Astrocyte (in vitro differentiated cells and primary cell): ENCODE data around the gene PRAMEF9. TPM values are rescaled to one million over a fixed set of nuclear protein-coding genes. Genes with fewer than 3 reads are reported as not detected.
"Not testable (repeated sequence)": the region's sequence is repeated elsewhere in the genome, so short reads cannot be mapped to it uniquely, and the experiment has no call there.

ENCODE experiments used
- DNase-seq: peaks from one replicate; pipeline ENCODE4 v3.0.0-alpha.2; 2010; ENCODE audit warnings: low read depth
- FAIRE-seq: peaks from 2 replicates; lab custom pipeline; 2011; peaks lifted over from hg19 to GRCh38; lab: Jason Lieb, UNC
- H2AFZ ChIP-seq: 2 replicates; pipeline ENCODE4 v1.6.0; 2012; ENCODE audit warnings: low read depth, low read length, inconsistent platforms
- H3K27ac ChIP-seq: 2 replicates; pipeline ENCODE4 v1.5.1; 2011; ENCODE audit warnings: low read depth, low read length, inconsistent platforms
- H3K27me3 ChIP-seq: 2 replicates; pipeline ENCODE4 v1.6.0; 2011; ENCODE audit warnings: low read length, inconsistent platforms; ENCODE audit not compliant: insufficient read depth
- H3K36me3 ChIP-seq: 2 replicates; pipeline ENCODE4 v1.5.1; 2011; ENCODE audit warnings: low read length, inconsistent platforms; ENCODE audit not compliant: insufficient read depth
- H3K4me1 ChIP-seq: 2 replicates; pipeline ENCODE4 v1.5.1; 2011; ENCODE audit warnings: low read length, inconsistent platforms; ENCODE audit not compliant: insufficient read depth
- H3K4me2 ChIP-seq: 2 replicates; pipeline ENCODE4 v1.6.0; 2012; ENCODE audit warnings: low read length, inconsistent platforms
- H3K4me3 ChIP-seq: 2 replicates; pipeline ENCODE4 v1.5.1; 2011; ENCODE audit warnings: low read depth, mild to moderate bottlenecking, low read length, inconsistent platforms; ENCODE audit not compliant: insufficient read depth
- H3K79me2 ChIP-seq: 2 replicates; pipeline ENCODE4 v1.6.0; 2012; ENCODE audit warnings: mild to moderate bottlenecking, low read length, inconsistent platforms; ENCODE audit not compliant: insufficient read depth
- H3K9ac ChIP-seq: 2 replicates; pipeline ENCODE4 v1.6.0; 2012; ENCODE audit warnings: mild to moderate bottlenecking, low read length, inconsistent platforms
- H3K9me3 ChIP-seq: 2 replicates; pipeline ENCODE4 v1.5.1; 2012; ENCODE audit warnings: low read depth, mild to moderate bottlenecking, low read length, inconsistent platforms; ENCODE audit not compliant: insufficient read depth
- H4K20me1 ChIP-seq: 2 replicates; pipeline ENCODE4 v1.6.0; 2012; ENCODE audit warnings: low read length, inconsistent platforms; ENCODE audit not compliant: insufficient read depth
- H3K27ac Mint-ChIP-seq: one replicate; pipeline ENCODE4 v1.8.0; 2021; ENCODE audit warnings: mild to moderate bottlenecking, mixed read lengths; ENCODE audit not compliant: unreplicated experiment
- H3K27me3 Mint-ChIP-seq: one replicate; pipeline ENCODE4 v1.8.0; 2021; ENCODE audit warnings: low read depth, mixed read lengths; ENCODE audit not compliant: unreplicated experiment
- H3K36me3 Mint-ChIP-seq: one replicate; pipeline ENCODE4 v1.8.0; 2021; ENCODE audit warnings: low read depth, mixed read lengths; ENCODE audit not compliant: unreplicated experiment
- H3K4me1 Mint-ChIP-seq: one replicate; pipeline ENCODE4 v1.8.0; 2021; ENCODE audit warnings: low read depth, mixed read lengths; ENCODE audit not compliant: unreplicated experiment
- H3K4me3 Mint-ChIP-seq: one replicate; pipeline ENCODE4 v1.8.0; 2021; ENCODE audit warnings: mild to moderate bottlenecking, moderate library complexity, mixed read lengths; ENCODE audit not compliant: unreplicated experiment
- H3K9me3 Mint-ChIP-seq: one replicate; pipeline ENCODE4 v1.8.0; 2021; ENCODE audit warnings: mild to moderate bottlenecking, mixed read lengths; ENCODE audit not compliant: unreplicated experiment
- EZH2 ChIP-seq: IDR thresholded peaks from 2 replicates; pipeline ENCODE4 v1.6.1; 2012; ENCODE audit warnings: mild to moderate bottlenecking, low read length, inconsistent platforms; ENCODE audit not compliant: insufficient read depth
- total RNA-seq: library from RNA; stranded (reverse); gene quantifications from 2 replicates; pipeline ENCODE4 v1.2.1, GENCODE V29; 2021
- TF ChIP-seq, protein P1 (sequence below): IDR thresholded peaks from 2 replicates; pipeline ENCODE4 v1.5.1; 2011; ENCODE audit warnings: low read depth, mild to moderate bottlenecking, inconsistent platforms, low read length, moderate library complexity; ENCODE audit not compliant: insufficient read depth

PRAMEF9 gene
- total RNA-seq, 1 donor from 2014 or later: not detected

DNA sequence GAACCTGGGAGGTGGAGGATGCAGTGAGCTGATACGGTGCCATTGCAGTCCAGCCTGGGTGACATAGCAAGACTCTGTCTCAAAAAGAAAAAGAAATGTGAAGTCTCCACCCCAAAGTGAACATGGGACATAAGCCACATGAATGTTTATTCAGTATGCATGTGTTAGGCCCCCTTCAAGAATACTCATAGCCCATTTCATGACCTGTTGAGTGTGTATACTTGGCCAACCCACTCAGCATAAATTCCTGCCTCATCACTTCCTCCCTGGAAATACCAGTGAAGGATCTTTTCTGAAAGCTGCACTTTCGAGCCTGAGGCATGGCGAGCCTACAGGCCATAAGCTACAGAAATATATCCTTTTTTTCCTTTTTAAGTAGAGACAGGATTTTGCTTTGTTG, 47.6 kb downstream of the PRAMEF9 start:
- not testable (repeated sequence) for H2AFZ ChIP-seq, H3K4me3 ChIP-seq, H3K27ac Mint-ChIP-seq, H3K36me3 ChIP-seq, H3K4me1 ChIP-seq, H3K4me1 Mint-ChIP-seq, FAIRE-seq, H3K27me3 Mint-ChIP-seq, H3K9me3 Mint-ChIP-seq, H3K4me3 Mint-ChIP-seq, H4K20me1 ChIP-seq, DNase-seq, H3K4me2 ChIP-seq, H3K9ac ChIP-seq, H3K79me2 ChIP-seq, H3K27me3 ChIP-seq, H3K9me3 ChIP-seq, H3K36me3 Mint-ChIP-seq, H3K27ac ChIP-seq

DNA sequence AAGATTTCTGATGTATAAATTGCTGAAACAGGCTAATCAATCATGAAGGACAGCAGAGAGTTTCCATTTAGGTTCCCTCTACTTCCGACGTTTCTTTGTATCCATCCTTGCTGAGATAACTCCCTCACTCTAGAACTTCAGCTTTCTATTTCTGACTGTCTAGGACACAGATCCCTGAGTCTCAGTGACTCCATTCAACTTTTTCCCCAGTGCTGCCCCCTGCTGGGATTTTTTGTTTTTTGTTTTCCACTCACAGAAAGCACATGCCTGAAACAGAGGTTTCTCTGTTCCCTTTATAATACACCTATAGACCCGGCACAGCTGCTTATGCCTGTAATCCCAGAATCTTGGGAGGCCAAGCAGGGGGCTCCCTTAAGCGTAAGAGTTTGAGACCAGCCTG, 51.1 kb downstream of the PRAMEF9 start:
- H3K4me3 ChIP-seq, H3K79me2 ChIP-seq, H3K27ac ChIP-seq, H3K4me2 ChIP-seq, FAIRE-seq, H3K9me3 Mint-ChIP-seq, H2AFZ ChIP-seq, H3K9me3 ChIP-seq, H3K36me3 Mint-ChIP-seq, H3K27ac Mint-ChIP-seq, H3K27me3 Mint-ChIP-seq, H3K9ac ChIP-seq, H4K20me1 ChIP-seq, H3K36me3 ChIP-seq, H3K4me3 Mint-ChIP-seq, H3K4me1 Mint-ChIP-seq, H3K4me1 ChIP-seq, DNase-seq, H3K27me3 ChIP-seq: not testable (repeated sequence)

DNA sequence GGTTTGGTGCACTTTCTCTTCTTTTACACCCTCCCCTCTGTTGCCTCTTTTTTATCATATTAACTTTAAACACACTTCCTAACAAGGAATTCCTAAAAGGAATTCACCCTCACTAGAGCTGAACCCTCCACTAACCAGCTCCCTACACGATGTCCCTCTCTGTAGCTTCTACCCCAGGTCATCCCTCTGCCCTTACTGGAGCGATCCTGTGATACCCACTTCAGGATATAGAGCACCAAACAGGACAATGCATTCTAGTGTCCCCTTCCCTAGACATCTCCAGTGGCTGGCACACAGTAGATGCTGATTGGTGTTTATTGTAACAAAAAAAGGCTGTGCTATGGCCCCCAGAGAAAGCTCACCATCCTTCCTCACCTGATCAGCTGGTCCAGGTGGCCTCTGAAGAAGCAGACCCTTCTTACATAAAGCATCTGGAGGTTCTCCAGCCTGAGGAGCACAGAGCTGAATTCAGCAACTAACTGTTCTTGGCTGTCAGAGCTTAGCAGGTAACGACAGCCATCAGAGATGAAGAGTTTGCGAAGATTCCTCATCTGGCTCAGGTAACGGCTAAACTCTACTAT, 52.9 kb downstream of the PRAMEF9 start:
- H3K27ac ChIP-seq: no peak overlapping the region
- DNase-seq: no peak
- no peak for FAIRE-seq

DNA sequence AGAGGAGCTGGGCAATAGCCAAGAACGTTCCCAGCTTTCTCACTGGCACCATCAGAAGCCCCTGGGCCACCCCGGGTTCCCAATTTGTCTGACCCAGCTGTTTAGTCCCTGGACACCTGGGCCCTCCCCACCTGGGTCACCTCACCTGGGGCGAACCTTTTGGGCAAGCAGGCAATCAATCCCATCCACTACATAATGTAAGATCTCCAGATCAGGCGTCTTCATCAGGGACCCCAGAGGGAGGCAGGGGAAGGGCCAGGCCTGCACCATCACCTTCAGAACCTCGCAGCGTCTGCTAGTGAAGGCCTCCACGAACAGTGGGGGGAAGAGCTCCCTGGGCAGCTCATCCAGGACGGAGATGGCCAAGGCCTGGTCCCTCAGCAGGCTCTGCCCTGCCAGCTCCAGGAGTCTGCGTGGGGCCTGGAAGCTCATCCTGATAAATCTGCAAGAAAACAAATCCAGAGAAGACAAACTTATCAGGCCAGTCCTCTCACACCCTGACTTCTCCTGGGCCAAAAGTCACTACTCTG, 54.1 kb downstream of the PRAMEF9 start, which contains the start of gene PRAMEF18:
TSS of gene PRAMEF18 (minus strand) at position 480 of the 530 bp plus-strand sequence. CDS start at position 432, 48 bp downstream.
- not testable (repeated sequence) for H3K4me3 ChIP-seq, H3K4me1 Mint-ChIP-seq, H3K27me3 Mint-ChIP-seq, H3K4me2 ChIP-seq, H3K27me3 ChIP-seq, H2AFZ ChIP-seq, H3K36me3 Mint-ChIP-seq, H3K79me2 ChIP-seq, H3K9me3 ChIP-seq, DNase-seq, FAIRE-seq, H4K20me1 ChIP-seq, H3K36me3 ChIP-seq, H3K27ac ChIP-seq, H3K4me1 ChIP-seq, H3K4me3 Mint-ChIP-seq, H3K9ac ChIP-seq, H3K27ac Mint-ChIP-seq
- H3K9me3 Mint-ChIP-seq: peaks cover 19% of the 10 kb centered on the region

More for the DNA sequence above, 52.9 kb downstream of the PRAMEF9 start:
- no peaks in the 10 kb centered on the region for H3K36me3 ChIP-seq
- no peak overlapping the region for H2AFZ ChIP-seq
- no peaks in the 10 kb centered on the region for H4K20me1 ChIP-seq
- no peaks in the 10 kb centered on the region for H3K36me3 Mint-ChIP-seq
- no peaks in the 10 kb centered on the region for H3K4me1 Mint-ChIP-seq
- no peaks in the 10 kb centered on the region for H3K27me3 Mint-ChIP-seq
- no peak overlapping the region for H3K4me3 ChIP-seq
- H3K27ac Mint-ChIP-seq: no peak overlapping the region
- no peaks in the 10 kb centered on the region for H3K27me3 ChIP-seq
- TF ChIP-seq EZH2: no peak
- TF ChIP-seq, protein P1, sequence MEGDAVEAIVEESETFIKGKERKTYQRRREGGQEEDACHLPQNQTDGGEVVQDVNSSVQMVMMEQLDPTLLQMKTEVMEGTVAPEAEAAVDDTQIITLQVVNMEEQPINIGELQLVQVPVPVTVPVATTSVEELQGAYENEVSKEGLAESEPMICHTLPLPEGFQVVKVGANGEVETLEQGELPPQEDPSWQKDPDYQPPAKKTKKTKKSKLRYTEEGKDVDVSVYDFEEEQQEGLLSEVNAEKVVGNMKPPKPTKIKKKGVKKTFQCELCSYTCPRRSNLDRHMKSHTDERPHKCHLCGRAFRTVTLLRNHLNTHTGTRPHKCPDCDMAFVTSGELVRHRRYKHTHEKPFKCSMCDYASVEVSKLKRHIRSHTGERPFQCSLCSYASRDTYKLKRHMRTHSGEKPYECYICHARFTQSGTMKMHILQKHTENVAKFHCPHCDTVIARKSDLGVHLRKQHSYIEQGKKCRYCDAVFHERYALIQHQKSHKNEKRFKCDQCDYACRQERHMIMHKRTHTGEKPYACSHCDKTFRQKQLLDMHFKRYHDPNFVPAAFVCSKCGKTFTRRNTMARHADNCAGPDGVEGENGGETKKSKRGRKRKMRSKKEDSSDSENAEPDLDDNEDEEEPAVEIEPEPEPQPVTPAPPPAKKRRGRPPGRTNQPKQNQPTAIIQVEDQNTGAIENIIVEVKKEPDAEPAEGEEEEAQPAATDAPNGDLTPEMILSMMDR: no peak
- no peaks in the 10 kb centered on the region for H3K4me1 ChIP-seq
- no peaks in the 10 kb centered on the region for H3K9me3 ChIP-seq
- H3K4me2 ChIP-seq: no peak overlapping the region
- H3K9ac ChIP-seq: no peak overlapping the region
- no peak overlapping the region for H3K4me3 Mint-ChIP-seq
- no peaks in the 10 kb centered on the region for H3K79me2 ChIP-seq
- peaks cover 12% of the 10 kb centered on the region for H3K9me3 Mint-ChIP-seq

DNA sequence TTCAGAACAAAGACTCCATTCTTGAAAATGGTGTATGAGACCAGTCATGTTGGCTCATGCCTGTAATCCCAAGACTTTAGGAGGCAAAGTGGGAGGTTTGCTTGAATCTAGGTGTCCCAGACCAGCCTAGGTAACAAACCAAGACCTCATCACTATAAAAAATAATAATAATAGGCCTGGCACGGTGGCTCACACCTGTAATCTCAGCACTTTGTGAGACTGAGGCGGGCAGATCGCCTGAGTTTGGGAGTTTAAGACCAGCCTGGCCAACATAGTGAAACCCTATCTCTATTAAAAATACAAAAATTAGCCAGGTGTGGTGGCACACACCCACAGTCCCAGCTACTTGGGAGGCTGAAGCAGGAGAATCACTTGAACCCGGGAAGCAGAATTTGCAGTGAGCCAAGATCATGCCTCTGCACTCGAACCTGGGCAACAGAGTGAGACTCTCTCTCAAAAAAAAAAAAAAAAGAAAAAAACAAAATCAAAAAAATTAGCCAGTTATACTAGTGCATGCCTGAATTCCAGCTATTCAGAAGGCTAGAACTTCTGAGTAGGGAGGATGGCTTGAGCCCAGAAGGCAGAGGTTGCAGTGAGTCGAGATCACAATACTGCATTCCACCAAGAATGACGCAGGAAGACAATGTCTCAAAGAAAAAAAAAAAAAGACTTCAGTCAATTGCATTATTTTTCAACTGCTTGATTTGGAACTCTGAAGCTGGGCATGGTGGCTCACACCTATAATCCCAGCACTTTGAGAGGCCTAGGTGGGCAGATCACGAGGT, 55.8 kb downstream of the PRAMEF9 start:
- H3K27me3 Mint-ChIP-seq, H3K27me3 ChIP-seq, H3K27ac Mint-ChIP-seq, H3K9me3 ChIP-seq, H3K36me3 Mint-ChIP-seq, H2AFZ ChIP-seq, H3K9ac ChIP-seq, H3K79me2 ChIP-seq, H3K27ac ChIP-seq, H3K4me1 ChIP-seq, H3K36me3 ChIP-seq, DNase-seq, H3K4me3 Mint-ChIP-seq, H3K4me3 ChIP-seq, H3K4me1 Mint-ChIP-seq, H3K4me2 ChIP-seq, H4K20me1 ChIP-seq, FAIRE-seq: not testable (repeated sequence)
- peaks cover 25% of the 10 kb centered on the region for H3K9me3 Mint-ChIP-seq
